T-helper 22 cell (primary cell): Measurements from ENCODE around the gene MAMLD1.

ENCODE experiments used
- DNase-seq: peaks from one replicate; pipeline ENCODE4 v3.0.0-alpha.2; 2020; ENCODE audit warnings: low read depth

Gene MAMLD1

DNA sequence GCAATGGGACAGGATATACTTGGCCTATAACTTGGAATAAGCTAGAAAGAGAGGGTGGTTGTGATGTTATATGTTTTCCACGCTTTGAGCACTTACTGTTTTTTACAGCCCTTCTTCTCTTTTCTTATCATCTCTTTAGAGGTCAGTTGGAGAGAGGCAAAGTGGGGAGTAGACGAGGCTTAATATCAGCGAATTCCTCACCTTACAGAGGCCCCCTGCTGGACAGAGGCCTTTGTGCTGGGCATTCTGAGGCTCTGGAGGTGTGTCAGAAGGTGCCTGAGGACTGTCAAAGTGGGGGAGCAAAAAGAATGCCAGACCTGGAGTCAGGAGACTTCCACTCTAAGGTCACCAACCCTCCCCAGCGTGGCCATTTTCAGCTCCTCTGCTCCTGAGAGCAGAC lies 42.5 kb downstream of the MAMLD1 start:
- no peak for DNase-seq

DNA sequence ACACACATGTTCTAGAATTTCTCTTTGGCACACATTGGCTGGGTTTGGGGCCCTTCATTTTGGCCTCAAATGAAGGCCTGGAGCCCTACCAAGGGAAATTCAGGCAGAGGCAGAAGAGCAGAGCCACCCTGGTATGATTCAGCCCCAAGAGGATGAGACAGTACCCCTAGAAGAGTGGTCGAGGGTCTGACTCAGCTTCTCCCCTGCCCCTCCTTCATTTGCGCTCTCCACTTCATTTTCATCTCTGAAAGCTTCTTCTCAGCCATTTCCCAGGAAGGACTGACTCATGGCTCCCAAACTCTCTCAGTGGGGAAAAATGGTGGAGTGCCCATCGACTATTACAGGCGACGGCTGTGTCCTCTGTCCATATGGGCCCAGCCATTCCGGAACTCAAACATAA lies 43.5 kb downstream of the MAMLD1 start:
- DNase-seq, result no peak

- no peak for DNase-seq
Measured at GRCh38 chrX:150408007-150408406, 44.9 kb downstream of the MAMLD1 start.

GRCh38 chrX:150408561-150408960 lies 45.4 kb downstream of the MAMLD1 start:
- DNase-seq, result no peak

- no peak for DNase-seq
Measured at GRCh38 chrX:150409486-150409885, 46.4 kb downstream of the MAMLD1 start.

- DNase-seq, result no peak
Measured at GRCh38 chrX:150409964-150410363, 46.8 kb downstream of the MAMLD1 start.

DNA sequence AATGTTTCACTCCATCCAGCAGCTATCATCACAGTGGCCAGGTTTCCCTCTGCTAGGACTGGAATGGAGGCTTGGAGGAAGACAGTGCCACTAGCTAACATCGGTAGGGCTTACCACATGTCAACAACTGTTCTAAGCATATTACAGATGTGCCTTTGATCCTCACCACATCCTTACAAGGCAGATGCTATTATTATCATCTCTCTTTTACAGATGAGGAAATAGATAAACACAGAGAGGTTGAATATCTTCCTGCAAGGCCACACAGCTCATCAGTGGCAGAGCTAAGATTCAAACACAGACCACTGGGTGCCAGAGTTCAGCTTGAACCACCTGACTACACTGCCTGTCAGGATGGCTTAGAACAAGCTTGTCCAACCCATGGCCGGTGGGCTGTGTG lies 47.4 kb downstream of the MAMLD1 start:
- no peak for DNase-seq

DNA sequence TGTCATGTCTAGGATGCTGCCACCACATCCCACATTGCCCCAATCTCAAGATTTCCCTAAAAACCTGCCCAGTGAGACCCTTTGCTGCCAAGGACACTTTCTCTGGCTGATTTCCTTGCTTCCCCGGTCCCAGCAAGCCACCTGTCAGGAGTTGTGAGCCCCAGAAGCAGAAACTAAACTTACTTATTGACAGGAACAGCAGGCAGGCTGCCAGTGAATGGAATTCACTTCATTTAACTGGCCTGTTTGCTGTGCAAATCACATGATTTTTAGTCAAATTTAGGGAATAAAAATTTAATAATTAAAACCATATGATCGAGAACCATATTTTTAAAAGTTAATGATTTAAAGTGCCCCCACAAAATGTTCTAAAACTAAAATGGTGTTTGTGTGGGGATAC lies 48.5 kb downstream of the MAMLD1 start:
- no peak for DNase-seq

GRCh38 chrX:150414228-150414627 lies 51.1 kb downstream of the MAMLD1 start:
- DNase-seq, result no peak

DNA sequence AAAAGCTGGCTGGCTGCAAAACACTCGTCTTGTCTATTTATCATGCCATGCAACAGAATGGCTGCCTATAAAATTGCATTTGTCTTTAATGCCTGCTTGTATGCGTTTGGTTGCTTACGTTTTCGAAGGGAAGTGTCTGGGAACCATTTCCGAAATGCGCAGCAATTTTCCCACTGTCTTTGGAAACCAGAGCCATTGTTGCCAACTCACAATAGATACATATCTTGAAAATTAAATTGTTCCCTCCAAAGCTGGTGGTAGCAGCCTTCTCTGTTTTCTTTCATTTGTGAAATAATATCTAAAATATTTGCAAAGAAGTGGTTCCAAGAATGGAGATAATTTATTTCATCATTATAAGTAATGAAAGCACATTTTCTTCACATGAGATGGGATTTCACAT lies 53.4 kb downstream of the MAMLD1 start:
- DNase-seq, result no peak

DNA sequence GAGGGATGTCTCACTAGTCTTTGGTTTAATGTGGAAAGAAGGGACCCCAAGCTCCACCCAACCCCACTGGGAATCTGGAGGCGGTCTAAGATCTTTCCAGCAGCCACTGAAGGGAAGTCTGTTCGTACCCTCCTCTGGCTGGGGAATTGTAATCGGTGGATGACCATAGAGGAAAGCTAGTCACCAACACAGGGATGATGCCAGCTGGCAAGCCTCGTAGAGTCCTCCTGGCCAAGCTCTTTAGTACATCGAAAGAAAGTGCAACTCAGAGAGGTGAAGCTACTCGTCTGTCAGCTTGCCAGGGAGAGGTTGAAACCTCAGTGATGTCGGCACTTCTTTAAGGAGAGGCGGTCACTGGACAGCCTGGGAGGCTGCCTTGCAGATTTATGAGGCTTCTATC lies 58.7 kb downstream of the MAMLD1 start:
- DNase-seq, result no peak

- DNase-seq, result no peak
Measured at GRCh38 chrX:150429594-150429993, 66.5 kb downstream of the MAMLD1 start.

DNA sequence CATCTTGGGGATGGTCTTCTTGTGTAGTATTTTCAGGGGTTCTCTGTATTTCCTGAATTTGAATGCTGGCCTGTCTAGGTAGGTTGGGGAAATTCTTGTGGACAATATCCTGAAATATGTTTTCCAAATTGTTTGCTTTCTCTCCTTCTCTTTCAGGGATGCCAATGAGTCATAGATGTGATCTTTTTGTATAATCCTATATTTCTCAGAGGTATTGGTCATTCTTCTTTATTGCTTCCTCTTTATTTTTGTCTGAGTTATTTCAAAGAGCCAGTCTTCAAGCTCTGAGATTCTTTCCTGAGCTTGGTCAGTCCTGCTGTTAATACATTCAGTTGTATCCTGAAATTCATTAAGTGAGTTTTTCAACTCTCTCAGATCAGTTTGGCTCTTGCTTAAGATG lies 73.1 kb downstream of the MAMLD1 start:
- no peak for DNase-seq

DNA sequence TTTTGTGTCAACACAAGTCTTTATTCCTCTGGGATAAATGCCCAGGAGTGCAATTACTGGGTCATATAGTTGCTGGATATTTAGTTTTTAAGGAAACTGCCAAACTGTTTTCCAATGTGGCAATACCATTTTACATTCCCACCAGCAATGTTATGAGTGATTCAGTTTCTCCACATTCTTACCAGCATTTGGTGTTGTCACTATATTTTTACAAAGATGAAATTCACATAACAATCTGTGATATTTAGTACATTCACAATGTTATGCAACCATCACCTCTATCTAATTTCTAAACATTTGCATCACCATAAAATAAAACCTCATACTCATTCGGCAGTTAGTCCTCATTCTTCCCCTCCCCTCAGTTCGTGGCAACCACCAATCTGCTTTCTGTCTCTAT lies 75.0 kb downstream of the MAMLD1 start:
- no peak for DNase-seq

DNA sequence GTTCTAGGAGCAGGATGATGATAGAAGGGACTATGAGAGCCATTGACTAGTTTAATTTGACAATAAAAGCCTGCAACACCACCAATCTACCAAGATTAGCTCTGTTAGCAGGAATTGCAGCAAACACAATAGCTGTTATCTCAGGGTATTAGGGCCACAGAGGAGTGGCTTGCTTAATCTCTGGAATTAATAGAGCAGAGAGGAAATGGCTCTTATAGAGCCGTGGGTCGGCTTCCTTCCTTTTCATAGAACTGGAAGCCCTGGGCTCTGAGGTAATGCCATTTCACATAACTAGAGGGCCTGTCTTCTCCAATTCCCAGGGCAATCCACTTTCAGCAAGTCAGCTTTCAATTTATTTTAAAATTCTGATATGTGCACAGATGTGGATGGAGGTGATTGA lies 83.0 kb downstream of the MAMLD1 start:
- no peak for DNase-seq

- DNase-seq, result no peak
Measured at GRCh38 chrX:150446995-150447394, 83.9 kb downstream of the MAMLD1 start.

- no peak for DNase-seq
Measured at GRCh38 chrX:150449313-150449712, 86.2 kb downstream of the MAMLD1 start.

- no peak for DNase-seq
Measured at GRCh38 chrX:150450519-150451177, 87.5 kb downstream of the MAMLD1 start.

DNA sequence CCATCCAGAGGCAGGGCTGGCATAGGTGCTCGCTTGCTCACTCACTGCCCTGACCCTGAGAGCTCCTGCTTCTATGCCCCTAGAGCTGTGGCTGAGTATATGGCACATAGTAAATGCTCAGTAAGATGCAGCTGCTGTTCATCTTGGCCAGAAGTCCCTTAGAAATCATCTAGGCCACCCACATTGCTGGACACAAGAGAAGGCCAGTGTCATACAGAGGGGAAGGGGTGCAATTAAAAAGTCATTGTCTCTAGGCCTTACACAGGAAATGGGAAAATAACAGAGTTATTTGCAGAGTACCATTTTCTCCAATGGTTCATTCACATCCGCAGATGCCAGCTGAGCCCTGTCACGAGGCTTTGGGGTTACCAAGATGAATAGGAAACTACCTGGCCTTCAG lies 88.8 kb downstream of the MAMLD1 start:
- DNase-seq, result no peak

GRCh38 chrX:150454083-150454482 lies 91.0 kb downstream of the MAMLD1 start:
- no peak for DNase-seq

DNA sequence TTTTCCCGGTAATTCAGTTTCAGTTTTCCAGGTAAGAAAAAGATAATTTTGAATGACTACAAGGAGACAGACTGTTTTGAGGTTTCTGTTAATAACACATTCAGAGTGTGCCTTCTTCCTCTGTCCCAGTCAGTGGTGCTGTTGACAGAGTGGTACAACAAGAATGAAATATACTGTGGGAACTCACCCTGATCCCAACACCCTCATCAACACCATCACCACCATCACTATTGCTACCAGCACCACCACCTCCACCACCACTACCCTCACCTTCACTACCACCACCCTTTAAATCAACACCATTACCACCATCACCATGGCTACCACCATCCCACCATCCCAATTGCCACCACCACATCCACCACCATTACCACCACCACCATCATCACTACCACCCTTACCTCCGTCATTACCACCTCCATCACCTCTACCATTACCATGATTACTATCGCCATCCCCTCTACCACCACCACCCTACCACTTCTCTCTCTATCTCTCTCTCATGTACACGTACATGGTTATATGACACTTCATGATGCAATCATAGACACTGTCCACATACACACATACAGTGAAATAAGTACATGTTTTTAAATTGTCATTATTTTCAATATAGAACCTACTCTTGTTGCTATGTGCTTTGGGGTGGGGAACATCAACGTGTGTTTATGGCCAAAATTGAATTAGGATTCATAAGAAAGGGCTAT lies 91.5 kb downstream of the MAMLD1 start:
- no peak for DNase-seq

DNA sequence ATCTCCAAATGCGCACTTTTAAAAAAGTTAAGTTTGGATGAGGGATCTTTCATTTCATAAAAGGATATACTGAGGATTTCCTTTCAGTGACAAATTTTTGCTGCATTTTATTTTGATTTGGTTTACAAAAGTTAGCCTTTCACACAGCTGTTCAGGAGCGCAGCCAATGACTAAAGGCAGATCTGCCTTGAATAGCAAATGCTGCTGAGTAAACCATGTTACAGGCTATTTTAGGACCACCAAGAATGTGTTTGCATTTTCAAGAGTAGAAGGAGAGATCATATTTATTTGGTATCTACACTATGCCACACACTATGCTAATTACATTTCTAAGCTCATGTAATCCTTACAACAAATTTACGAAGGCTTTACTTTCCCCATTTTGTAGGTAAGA lies 92.1 kb downstream of the MAMLD1 start:
- no peak for DNase-seq

DNA sequence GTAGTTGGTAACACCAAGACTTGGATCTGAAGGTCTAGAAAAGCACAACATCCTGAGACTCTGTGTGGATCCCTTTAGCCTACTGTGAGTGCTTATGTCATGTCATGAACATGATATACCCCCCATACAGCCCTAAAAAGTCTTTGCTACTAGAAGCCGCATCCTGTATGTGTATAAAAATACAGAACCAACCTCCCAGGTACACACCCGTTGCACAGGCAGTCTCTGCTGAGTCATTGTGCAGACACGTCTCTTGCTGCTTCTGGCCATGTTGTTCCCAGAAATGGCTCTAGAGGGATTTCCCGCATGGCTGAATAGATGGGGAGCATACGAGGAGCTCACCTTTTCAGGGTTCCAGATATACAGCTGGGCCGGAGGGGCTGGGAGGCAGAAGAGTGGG lies 93.3 kb downstream of the MAMLD1 start:
- no peak for DNase-seq

- no peak for DNase-seq
Measured at GRCh38 chrX:150456941-150457340, 93.8 kb downstream of the MAMLD1 start.
